GM19455 (cell line): ENCODE measurements around the gene VSTM4.

ENCODE experiments used
- ATAC-seq: cut with Tn5 transposase; IDR thresholded peaks from one replicate; pipeline ENCODE4 v1.9.1; 2021; ENCODE audit not compliant: unreplicated experiment

Gene VSTM4

GRCh38 chr10:49143249-49143648 lies 27.9 kb upstream of the VSTM4 start:
- ATAC-seq = no peak

- no peak for ATAC-seq
Observed at GRCh38 chr10:49141541-49142332, 26.4 kb upstream of the VSTM4 start.

GRCh38 chr10:49140304-49141177 lies 25.2 kb upstream of the VSTM4 start:
- no peak for ATAC-seq

- no peak for ATAC-seq
Observed at GRCh38 chr10:49139846-49140195, 24.5 kb upstream of the VSTM4 start.

- ATAC-seq = no peak
Observed at GRCh38 chr10:49139028-49139845, 23.9 kb upstream of the VSTM4 start.

GRCh38 chr10:49138361-49138891 lies 23.1 kb upstream of the VSTM4 start:
- ATAC-seq = no peak

GRCh38 chr10:49136525-49136924 lies 21.2 kb upstream of the VSTM4 start:
- ATAC-seq = no peak

- ATAC-seq = no peak
Observed at GRCh38 chr10:49135575-49136313, 20.4 kb upstream of the VSTM4 start.

- no peak for ATAC-seq
Observed at GRCh38 chr10:49134327-49134726, 19.0 kb upstream of the VSTM4 start.

GRCh38 chr10:49133706-49134248 lies 18.5 kb upstream of the VSTM4 start, which contains the start of gene FAM170B:
Gene FAM170B (minus strand): TSS chr10:49134021. CDS start chr10:49133918, 103 bp downstream.
- ATAC-seq = no peak

GRCh38 chr10:49132362-49132737 lies 17.0 kb upstream of the VSTM4 start:
- no peak for ATAC-seq

GRCh38 chr10:49131507-49132361 lies 16.4 kb upstream of the VSTM4 start:
- ATAC-seq = no peak

- no peak for ATAC-seq
Observed at GRCh38 chr10:49129376-49129775, 14.1 kb upstream of the VSTM4 start.

- ATAC-seq = no peak
Observed at GRCh38 chr10:49128854-49129253, 13.5 kb upstream of the VSTM4 start.

GRCh38 chr10:49123981-49124950 lies 8.9 kb upstream of the VSTM4 start:
- ATAC-seq = no peak

- ATAC-seq = no peak
Observed at GRCh38 chr10:49120911-49121310, 5.6 kb upstream of the VSTM4 start.

GRCh38 chr10:49119746-49120145 lies 4.4 kb upstream of the VSTM4 start:
- no peak for ATAC-seq
